ENCODE measurements around the gene LAMA3.

The LAMA3 gene

DNA sequence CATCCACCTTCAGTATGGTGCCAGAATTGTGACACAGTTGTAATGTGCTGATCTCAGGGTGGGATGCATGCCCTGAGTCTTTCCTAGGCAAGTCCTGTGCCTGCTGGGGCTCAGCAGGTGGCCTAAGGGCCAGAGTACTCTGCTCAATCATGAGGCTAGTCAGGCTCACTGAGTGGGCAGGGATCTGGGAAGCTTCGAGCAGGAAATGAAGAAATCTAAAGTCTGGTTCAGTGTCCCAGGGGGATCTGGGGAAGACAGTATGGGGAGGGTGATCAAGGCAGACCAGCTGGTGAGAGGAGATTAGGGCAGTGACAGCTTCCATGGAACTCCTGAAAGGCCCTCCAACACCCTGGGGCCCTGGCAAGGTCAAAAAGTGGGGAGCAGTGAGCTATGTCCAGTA is 17.7 kb upstream of the LAMA3 start:
- DNase-seq, result no peak

DNA sequence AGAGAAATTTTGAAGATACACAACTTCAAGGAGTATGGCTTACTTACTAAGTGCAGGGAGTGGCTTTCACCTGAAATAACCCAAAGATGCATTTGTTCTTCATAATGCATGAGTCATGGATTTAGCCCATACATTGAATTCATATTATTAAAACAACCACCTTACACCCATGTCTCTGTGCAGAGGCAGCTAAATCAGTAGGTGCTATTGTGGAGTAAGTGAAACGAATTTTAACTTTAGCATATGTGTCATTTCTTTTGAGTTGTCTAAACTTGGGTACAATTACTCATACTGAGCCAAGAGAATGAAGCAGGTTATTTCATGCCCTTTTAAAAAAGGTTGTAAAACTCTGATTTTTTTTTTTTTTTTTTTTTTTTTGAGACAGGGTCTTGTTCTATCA is 15.5 kb upstream of the LAMA3 start:
- DNase-seq, result no peak

DNA sequence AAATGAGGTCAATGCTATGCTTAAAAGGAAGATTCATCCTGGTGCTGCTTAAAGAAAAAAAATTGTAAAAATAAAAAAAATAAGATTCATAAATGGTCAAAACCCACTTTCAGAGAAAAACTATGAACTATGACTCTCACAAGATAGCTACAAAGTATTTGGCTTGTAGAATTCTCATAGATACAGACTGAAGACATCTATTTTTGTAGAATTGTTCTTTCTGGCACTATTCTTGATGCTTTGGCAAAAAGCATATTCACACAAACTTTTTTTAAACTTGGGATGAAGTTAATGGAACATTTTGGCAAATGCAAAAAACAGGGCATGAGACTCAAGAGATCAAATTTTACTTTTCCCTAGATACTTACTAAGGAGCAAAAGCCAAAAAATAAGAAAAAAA is 14.0 kb upstream of the LAMA3 start:
- no peak for DNase-seq

DNA sequence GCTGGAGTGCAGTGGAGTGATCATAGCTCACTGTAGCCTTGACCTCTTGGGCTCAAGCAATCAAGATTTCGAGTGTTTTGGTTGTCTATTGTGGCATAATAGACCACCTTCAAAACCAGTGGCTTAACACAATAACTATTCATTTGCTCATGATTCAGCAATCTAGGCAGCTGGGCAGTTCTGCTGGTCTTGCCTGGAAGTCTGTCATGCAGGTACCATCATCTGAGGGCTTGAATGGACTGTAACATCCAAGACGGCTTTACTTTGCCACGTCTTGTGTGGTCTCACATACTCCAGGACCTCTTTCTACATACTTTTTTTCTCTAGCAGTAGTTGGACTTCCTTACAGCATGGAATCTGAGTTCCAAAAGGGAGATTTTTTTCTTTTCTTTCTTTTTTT is 13.4 kb upstream of the LAMA3 start:
- no peak for DNase-seq

DNA sequence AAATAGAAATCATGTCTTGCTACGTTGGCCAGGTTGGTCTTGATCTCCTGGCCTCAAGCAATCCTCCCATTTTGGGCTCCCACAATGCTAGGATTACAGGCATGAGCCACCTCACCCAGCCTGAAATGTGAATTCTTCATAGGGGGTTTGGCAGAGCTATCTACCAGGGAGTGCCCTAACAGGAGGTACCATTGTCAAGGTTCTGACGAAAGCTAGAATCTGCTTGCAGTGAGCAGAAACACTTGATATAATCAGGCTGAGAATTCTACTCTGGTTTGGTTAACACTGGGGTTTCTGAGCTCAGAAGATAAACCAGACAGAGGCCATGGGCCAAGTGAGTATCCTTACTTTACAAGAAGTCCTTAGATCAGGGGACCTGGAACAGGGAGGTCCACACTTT is 7.2 kb upstream of the LAMA3 start:
- no peak for DNase-seq

DNA sequence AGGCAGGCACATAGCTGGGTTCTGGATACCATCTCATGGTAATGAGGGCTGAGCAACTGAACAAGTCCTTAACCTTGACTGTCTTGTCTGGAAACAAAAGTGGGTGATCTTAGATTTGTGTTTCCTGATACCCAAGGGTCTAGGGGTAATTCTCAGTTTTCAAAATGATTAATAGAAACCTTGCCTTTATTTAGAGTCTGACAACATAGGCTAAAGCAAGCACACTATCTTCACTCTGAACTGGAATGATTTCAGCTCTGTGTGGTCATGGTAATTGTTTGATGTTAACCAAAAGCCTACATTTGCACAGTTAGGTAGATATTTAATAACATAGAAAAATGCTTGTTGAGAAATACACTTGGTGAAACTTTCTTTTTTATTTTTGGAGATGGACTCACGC is 6.8 kb upstream of the LAMA3 start:
- DNase-seq, result no peak

DNA sequence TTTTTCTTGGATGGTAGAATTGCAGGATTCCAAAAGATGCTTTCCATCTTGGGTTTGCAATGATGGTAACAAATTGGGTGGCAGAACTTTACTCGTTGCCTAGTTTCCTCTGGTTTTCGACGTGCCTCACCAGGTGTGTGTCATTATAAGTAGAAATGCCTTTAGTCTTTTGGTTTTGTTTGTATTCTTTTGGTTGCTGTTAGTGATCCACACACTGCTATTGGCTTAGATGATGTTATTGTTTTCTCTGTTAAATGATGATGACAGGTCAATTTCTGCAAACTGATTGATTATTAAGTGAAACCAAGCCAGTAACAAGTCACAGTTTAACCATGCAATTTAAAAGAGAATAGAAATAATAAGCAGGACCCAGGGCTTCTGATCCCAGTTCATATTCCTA is 6.1 kb upstream of the LAMA3 start:
- no peak for DNase-seq

DNA sequence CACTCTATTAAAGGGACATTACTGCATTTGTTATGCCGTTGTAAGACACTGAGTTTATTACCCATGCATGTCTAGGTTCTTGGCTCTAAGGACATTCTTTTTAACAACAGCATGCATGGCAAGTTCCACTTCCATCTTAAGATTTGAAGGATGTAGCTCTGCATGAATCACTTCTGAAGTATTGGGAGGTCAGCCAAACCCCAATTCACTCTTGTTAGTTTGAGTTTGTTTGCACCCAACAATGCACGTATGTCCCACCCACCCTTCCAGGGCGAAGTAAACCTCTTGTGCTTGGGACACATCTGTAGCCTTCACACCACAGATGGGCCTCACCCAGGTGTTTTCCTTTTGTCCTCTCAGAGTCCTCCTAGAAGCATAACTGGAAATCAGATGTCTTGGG is 5.6 kb upstream of the LAMA3 start:
- no peak for DNase-seq

DNA sequence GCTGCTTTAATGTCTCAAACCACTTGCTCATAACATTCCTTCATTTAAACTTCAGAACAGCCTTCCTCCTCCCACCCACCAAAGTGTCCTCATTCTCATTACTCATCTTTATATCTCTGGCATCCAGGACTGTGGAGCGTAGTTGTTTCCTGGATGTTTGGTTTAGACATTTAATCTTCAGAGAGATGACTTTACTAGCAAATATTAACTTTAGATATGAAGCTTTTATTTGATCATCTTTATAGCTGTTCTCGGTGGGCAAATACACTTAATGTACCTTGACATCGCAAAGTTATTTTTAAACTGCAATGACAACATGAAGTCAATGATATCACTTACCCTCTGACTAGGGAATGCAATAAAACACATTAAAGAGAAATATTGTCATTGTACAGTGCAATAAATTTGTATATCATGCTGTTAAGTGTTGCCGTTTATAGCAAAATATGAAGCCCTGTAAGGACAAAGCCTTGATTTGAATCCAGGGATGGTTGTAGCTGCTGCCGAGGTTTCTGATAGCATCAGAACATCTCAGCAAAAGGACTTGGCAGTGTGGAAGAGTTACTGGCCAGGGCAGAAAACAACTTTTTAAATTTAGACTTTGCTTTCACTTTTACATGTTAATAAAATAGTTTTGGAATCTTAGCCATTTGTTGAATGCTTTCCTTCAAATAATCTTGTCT is 4.6 kb upstream of the LAMA3 start:
- DNase-seq, result no peak

DNA sequence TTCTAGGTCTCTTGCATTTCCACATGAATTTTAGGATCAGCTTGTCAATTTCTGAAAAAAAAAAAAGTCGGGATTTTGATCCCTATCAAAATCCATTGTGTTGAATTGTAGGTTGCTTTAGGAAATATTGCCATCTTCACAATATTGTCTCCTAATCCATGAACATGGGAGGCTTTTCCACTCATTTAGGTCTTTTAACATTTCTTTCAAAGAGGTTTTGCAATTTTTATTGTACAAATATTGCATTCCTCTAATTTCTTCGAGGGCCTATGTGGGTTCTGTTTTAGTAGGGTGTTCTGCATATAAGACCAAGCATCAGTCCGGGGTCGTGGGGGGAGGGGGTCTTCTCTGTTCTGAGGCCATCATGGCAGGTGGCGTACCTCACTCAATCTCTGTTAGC is 725 bp upstream of the LAMA3 start:
- no peak for DNase-seq

DNA sequence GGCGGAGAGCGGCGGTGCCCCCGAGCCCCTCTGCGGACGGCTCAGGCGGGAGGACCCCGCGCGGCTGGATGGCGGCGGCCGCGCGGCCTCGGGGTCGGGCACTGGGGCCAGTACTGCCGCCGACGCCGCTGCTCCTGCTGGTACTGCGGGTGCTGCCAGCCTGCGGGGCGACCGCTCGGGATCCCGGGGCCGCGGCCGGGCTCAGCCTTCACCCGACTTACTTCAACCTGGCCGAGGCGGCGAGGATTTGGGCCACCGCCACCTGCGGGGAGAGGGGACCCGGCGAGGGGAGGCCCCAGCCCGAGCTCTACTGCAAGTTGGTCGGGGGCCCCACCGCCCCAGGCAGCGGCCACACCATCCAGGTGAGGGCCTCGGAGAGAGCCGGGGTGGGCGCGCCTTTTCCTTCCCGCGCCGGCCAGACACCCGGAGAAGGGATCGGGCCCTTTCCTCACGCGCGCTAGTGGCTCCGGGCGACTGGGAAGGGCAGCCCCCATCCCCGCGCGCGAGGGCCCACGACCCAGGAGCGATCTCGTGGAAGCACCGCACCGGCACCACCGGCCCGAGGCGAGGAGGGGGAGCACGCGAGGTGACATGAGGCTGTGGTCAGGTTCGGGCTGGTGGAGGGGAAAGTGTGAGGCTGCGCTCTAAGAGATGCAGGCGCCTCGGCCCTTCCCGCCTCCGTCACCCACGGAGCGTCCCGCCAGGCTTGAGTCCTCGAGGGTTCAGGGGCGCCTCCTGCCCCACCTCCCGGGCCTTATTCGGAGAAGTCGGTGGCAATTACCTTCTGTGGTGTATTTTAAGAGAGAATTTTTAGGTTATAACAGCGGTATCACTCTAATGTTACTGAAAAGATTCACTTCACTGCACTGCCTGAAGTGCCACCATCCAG is 607 bp downstream of the LAMA3 start:
- DNase-seq, result peak; percentile 47

DNA sequence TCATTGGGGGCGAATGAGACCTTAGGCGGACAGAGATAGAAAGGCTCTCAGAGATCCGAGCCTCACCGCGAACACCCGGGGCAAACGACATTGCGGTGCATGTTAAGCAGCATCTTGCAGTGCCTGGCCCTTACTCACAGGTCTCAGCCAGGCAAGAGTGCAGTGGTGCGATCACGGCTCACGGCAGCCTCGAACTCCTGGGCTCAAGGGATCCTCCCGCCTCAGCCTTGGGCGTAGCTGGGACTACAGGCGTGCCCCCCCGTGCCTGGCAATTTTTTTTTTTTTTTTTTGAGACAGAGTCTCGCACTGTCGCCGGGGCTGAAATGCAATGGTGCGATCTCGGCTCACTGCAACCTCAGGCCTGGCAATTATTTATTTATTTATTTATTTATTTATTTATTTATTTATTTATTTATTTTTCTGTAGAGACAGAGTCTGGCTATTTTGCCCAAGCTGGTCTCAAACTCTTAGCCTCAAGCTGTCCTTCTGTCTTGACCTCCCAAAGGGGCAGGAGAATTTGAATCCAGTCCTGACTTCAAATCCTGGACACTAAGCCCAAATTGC is 1.3 kb downstream of the LAMA3 start:
- DNase-seq, result no peak

DNA sequence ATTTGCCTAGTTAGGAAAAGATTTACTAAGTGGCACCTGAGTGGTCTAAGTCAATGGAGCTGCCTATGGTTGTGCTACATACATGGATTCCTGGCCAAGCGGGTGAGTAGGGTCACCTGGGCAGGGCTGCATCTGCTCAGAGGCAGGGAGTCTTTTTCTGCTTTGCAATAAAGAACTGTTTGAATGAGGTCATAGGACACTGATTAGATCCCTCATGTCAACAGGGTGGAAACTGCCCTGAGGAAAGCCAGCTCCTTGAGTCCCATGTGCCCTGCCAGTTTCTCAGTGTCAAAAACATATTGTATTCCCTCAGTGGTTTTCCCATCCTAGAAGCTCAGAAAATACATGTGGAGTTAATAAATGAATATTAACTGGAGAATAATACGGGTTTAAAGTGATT is 4.6 kb downstream of the LAMA3 start:
- DNase-seq, result no peak

DNA sequence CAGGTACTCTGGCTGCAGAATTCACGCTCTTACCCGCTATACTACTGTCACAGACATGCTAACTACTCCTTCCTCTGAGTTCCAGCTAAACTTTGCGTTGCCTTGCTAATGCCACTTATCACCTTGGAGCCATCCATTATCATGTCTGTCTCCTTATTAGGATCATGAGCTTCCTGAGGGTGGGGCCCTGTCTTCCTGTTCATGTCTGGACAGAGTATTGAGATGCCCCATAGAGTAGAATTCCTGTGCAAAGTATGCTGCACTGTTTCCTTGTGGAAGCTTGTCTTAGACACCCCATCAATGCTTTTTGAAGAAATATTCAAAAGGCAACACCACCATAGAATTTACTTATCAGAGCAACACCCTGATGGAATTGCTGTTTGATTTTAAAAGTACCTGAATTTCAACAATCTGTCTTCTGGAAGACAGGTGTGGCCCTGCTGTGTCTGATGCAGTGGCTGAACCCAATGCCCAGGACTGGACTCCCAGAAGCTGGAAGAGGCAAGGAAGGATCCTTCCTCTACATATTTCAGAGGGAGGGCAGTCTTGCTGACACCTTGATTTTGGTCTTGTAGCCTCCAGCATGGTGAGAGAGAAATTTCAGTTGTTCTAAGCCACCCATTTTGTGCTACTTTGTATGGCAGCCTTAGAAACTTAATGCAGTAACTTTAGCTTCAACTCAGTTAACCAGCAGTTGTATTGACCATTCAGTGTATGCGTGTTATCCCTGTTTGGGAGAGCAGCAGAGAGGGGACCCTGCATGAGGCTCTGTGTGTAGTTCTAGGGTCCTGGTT is 5.6 kb downstream of the LAMA3 start:
- DNase-seq, result no peak

DNA sequence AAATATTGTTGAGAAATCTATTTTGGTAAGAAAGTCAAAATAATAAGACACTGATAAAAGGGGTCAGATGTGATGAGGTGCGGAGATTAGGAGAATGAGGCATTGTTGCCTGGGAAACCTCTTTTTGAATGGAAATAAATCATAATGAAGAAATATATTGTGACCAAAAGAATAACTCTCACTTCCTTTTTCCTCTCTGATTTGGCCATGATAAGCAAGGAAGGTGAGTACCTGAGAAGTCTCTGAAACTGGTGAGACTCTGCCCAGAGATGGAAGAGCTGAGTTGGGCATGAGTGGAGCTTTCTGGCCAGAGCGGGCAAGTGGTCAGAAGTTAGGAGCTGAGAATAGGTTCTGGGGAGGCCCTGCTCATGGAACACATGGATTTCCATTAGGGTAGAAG is 11.8 kb downstream of the LAMA3 start:
- no peak for DNase-seq

DNA sequence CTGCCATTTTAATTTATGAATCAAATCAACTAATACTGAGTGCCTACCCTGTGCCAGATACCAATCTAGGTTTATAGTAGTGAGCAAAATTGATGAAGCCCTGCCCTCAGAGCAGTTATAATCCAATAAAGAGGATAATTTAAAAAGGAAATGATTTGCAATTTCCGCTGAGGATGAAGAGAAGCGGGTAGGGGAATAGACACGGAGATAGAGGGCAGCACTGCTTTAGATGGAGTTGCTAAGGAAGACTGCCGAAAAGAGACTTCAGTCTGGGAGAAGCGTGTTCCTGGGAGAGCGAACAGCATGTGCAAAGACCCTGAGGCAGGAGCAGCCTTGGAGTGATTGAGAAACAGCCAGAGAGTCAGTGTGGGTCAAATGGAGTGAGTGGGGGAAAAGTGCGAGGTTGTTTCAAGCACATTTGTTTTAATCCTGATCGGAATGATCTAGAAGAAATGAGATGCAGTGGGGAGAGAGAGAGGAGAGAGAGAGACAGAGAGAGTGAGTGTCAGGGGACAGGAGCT is 12.4 kb downstream of the LAMA3 start:
- no peak for DNase-seq

DNA sequence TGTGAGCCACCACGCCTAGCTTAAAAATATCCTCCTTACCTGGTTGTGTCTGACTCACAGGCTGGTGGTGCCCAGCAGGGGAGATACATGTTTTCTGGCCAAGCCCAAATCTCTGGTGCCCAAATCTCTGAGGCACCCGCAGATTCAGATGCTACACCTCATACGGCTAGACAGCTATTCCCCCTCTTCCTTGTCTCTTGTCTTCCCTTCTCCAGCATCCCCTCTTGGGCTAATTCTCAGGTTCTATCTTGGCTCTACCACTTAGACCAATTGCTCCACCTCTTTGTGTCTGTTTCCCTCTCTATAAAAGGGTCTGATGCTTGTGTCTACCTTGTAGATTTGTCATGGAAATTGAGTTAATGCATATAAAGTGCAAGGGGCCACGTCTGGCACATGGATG is 13.4 kb downstream of the LAMA3 start:
- DNase-seq, result no peak

DNA sequence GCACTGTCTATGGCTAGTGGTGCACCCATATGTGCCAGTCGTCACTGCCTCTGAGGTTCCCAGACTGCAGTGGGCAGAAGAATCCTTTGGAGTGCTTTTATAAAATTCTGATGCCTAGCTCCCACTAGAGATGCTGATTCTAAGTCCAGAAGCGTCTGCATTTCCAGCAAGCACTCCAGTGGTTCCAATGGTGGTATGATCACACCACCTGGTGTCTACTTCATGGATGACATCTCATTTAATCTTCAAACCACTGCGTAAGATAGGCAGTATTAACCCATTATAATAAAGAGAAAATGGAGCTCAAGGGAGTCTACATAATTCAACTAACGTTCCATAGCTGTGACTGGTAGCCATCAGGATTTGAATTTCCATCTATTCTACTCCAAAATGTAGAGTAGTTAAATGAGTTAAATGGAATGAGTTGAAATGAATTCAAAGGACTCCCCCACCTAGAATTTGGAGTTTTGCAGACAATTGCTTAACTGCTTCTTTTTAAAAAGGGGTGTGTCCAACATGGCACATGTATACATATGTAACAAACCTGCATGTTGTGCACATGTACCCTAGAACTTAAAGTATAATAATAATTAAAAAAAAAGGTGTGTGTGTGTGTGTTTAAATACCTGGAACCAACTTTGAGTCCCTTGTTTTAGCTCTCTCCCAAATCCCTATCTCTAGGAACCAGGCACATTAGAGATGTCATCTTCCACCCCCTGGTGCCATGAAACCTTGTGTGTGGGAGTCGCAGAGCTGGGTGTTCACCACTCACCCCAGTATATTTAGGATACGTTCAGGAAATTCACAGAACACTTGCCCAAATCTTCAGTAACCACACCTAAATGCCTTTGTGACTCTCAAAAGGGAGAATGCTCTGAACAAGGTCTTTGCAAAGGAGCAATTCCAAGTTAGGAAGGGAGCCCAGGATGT is 14.1 kb downstream of the LAMA3 start:
- DNase-seq, result peak; percentile 19

DNA sequence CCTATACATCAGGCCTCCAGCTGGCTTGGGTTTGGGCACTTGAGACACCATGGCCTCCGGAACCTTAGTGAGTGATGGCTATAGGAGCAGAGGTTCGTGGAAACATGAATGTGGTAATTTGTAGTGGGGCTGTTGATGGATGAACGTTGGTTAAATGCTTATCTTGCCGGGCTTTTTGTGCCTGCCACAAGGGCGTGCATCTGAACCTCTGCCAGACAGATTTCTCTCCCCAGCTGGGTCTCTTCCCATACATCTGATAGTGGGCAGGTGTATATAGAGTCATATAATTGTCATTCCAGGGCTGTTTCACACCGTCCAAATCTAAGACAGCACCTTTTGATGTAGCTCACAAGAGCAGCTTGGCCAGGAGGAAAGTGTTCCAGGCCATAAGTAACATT is 14.7 kb downstream of the LAMA3 start:
- DNase-seq, result no peak

DNA sequence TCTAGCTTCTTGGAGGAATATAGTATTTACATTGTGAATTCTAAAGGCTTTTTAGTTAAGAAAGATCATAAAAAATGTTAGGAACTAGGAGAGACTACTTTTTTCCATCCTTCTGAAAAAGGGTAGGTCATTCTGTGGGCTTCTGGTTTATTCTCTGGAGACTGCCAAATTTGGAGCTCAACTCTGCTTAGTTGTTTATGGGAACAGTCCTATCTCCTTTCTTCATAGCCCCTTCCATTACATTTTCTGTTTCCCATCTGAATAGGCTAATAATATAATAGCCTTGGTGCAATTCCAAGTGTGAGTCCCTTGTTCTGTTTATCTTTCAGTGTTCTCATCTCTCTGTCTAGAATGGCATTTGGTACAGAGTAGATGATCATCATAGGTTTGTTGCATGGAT is 15.6 kb downstream of the LAMA3 start:
- no peak for DNase-seq

DNA sequence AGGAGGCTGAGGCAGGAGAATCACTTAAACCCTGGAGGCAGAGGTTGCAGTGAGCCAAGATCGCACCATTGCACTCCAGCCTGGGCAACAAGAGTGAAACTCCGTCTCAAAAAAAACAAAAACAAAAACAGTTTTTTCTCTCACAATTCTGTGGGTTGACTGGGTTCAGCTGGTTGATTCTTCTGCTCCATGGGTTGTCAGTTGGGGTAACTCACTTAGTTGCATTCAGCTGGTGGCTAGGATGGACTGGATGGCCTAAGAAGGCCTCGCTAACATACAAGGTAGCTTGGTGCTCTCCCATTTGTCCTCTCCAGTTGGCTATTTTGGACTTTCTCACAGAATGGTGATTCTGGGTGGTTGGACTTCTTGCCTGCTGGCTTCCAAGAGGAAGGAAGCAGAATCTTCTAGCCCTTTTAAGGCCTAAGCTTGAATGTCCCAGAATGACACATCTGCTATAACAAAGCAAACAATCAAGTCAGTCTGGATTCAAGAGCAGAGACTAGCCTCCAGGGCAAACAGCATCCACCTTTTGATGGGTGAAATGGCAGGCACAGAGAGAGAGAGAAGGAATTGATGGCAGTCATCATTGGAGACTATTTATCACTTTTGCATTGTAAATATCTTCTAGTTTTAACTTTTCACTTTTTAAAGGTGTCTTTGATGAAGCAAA is 17.9 kb downstream of the LAMA3 start:
- no peak for DNase-seq
